OCI-LY1 (cell line): Measurements from ENCODE around the gene OLFML3.

Experiments
- CTCF ChIP-seq: fragments of 200-600 bp; sonication (generic), shearing (Covaris generic); IDR thresholded peaks from 2 replicates; pipeline ENCODE4 v1.5.1; 2017; ENCODE audit warnings: mild to moderate bottlenecking, antibody characterized with exemption, low read length, moderate library complexity, mixed read lengths
- EZH2 ChIP-seq: fragments of 200-600 bp; sonication (generic), shearing (Covaris generic); IDR thresholded peaks from 2 replicates; pipeline ENCODE4 v1.8.0; 2017; ENCODE audit warnings: borderline replicate concordance, mixed run types, mild to moderate bottlenecking, antibody characterized with exemption, low read length, moderate library complexity, mixed read lengths

GRCh38 chr1:113949007-113949406 lies 30.3 kb upstream of the OLFML3 start:
- TF ChIP-seq CTCF (no peak; the same call in 1 of the 2 replicates), EZH2 (no peak)
